ENCODE data around the gene DNAH9.

DNA sequence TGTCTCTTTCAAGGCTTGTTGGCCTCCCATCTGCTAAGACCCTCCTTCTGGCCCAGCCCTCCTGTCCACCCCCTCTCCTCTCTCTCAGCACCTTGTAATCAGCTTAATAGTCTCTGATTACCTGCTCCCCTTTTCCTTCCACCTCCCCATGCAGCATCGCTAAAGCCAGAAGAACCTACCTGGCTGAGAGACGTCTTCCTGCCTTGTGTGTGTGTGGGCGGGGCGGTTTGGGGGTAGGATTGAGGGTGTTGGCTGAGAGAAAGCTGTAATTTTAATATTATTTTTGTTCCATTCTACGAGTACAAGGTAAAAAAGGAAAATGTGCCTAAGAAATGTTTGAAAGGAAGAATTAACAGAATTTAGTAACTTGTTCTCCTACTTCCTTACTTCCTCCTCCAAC lies 3.4 kb downstream of the DNAH9 start:
- TF ChIP-seq, protein P1, sequence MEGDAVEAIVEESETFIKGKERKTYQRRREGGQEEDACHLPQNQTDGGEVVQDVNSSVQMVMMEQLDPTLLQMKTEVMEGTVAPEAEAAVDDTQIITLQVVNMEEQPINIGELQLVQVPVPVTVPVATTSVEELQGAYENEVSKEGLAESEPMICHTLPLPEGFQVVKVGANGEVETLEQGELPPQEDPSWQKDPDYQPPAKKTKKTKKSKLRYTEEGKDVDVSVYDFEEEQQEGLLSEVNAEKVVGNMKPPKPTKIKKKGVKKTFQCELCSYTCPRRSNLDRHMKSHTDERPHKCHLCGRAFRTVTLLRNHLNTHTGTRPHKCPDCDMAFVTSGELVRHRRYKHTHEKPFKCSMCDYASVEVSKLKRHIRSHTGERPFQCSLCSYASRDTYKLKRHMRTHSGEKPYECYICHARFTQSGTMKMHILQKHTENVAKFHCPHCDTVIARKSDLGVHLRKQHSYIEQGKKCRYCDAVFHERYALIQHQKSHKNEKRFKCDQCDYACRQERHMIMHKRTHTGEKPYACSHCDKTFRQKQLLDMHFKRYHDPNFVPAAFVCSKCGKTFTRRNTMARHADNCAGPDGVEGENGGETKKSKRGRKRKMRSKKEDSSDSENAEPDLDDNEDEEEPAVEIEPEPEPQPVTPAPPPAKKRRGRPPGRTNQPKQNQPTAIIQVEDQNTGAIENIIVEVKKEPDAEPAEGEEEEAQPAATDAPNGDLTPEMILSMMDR (IDR thresholded peaks at IDR 0.05) = no peak
- TF ChIP-seq POLR2A (IDR thresholded peaks at IDR 0.05) = no peak

All from body of pancreas (tissue), 4 donors.